RWPE2 (cell line): ENCODE results near the gene NOL9.

Experiments used
- ATAC-seq: fragments of 200-7000 bp; cut with Tn5 transposase; 3 replicates; pipeline ENCODE4 v1.9.1; 2021; ENCODE audit warnings: low read depth
- DNase-seq: peaks from one replicate; pipeline ENCODE4 v3.0.0-alpha.2; 2020; ENCODE audit warnings: low spot score
- H3K27ac ChIP-seq: fragments of 450-650 bp; 2 replicates; pipeline ENCODE4 v1.5.1; 2017; ENCODE audit warnings: mild to moderate bottlenecking; ENCODE audit not compliant: poor library complexity, severe bottlenecking
- H3K27me3 ChIP-seq: fragments of 250-450 bp; sonication (Bioruptor Pico); 2 replicates; pipeline ENCODE4 v1.5.1; 2021; ENCODE audit warnings: mild to moderate bottlenecking, moderate library complexity; ENCODE audit not compliant: insufficient read depth, poor library complexity, severe bottlenecking
- H3K36me3 ChIP-seq: fragments of 250-450 bp; sonication (Bioruptor Pico); 2 replicates; pipeline ENCODE4 v1.5.1; 2020; ENCODE audit warnings: low read depth, mild to moderate bottlenecking, moderate library complexity
- H3K4me1 ChIP-seq: fragments of 250-450 bp; sonication (Bioruptor Pico); 2 replicates; pipeline ENCODE4 v1.5.1; 2021; ENCODE audit warnings: mild to moderate bottlenecking, moderate library complexity; ENCODE audit not compliant: insufficient read depth, poor library complexity, severe bottlenecking
- H3K4me3 ChIP-seq: fragments of 250-450 bp; sonication (Bioruptor Pico); 2 replicates; pipeline ENCODE4 v1.5.1; 2021; ENCODE audit warnings: mild to moderate bottlenecking, moderate library complexity; ENCODE audit not compliant: severe bottlenecking
- H3K9me3 ChIP-seq: fragments of 250-450 bp; sonication (Bioruptor Pico); 2 replicates; pipeline ENCODE4 v1.5.1; 2021; ENCODE audit warnings: mild to moderate bottlenecking, moderate library complexity; ENCODE audit not compliant: severe bottlenecking
- CTCF ChIP-seq: fragments of 450-650 bp; IDR thresholded peaks from one replicate; pipeline ENCODE4 v1.5.1; 2017; ENCODE audit warnings: mild to moderate bottlenecking, moderate library complexity; ENCODE audit not compliant: poor library complexity, severe bottlenecking

Gene NOL9

GRCh38 chr1:6501279-6501813, 53.0 kb downstream of the NOL9 start:
- H3K36me3 ChIP-seq, result no peaks in the 10 kb centered on the region
- ATAC-seq (no peak), DNase-seq (no peak)
- no peak overlapping the region for H3K27ac ChIP-seq
- no peak overlapping the region for H3K4me3 ChIP-seq
- no peaks in the 10 kb centered on the region for H3K4me1 ChIP-seq
- TF ChIP-seq CTCF, result no peak
- no peaks in the 10 kb centered on the region for H3K9me3 ChIP-seq
- no peaks in the 10 kb centered on the region for H3K27me3 ChIP-seq

- Histone ChIP-seq H3K4me3 (no peak overlapping the region), H3K27me3 (no peaks in the 10 kb centered on the region), H3K27ac (no peak overlapping the region), H3K36me3 (no peaks in the 10 kb centered on the region), H3K4me1 (no peaks in the 10 kb centered on the region), H3K9me3 (no peaks in the 10 kb centered on the region)
- TF ChIP-seq CTCF, result no peak
- DNase-seq (no peak), ATAC-seq (no peak)
Measured at GRCh38 chr1:6500544-6501278, 53.6 kb downstream of the NOL9 start.

GRCh38 chr1:6499296-6499695, 55.0 kb downstream of the NOL9 start:
- H3K27me3 ChIP-seq, result no peaks in the 10 kb centered on the region
- H3K4me3 ChIP-seq, result no peak overlapping the region
- no peak overlapping the region for H3K27ac ChIP-seq
- H3K4me1 ChIP-seq, result no peaks in the 10 kb centered on the region
- no peak for TF ChIP-seq CTCF
- no peaks in the 10 kb centered on the region for H3K9me3 ChIP-seq
- H3K36me3 ChIP-seq, result no peaks in the 10 kb centered on the region
- no peak for ATAC-seq
- no peak for DNase-seq

DNA sequence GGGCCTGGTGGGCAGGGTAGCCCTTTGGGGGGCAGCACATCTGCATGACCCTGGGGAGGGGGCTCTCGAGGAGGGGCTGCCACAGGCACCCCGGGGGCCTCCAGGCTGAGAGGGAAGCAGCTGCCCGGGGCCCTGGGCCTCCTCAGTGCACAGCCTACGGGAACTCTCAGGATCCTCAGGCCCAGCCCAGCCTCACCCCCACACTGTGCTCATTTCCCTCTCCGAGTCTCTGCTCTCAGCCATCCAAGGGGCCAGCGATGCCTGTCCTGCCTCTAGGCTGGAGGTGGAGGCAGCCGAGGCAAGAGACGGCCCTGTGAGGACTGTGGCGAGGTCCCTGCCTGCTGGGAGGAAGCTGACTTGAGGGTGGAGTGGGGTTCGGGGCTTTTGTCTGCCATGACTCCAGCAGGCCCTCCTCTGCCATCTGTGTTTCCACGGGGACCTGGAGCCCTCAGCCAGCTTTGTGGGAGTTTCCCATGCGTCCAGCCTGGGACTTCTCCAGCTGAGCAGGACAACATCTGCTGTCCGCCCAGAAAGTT, 55.7 kb downstream of the NOL9 start:
- no peak for TF ChIP-seq CTCF
- no peaks in the 10 kb centered on the region for H3K9me3 ChIP-seq
- no peaks in the 10 kb centered on the region for H3K4me1 ChIP-seq
- H3K27ac ChIP-seq, result no peak overlapping the region
- H3K36me3 ChIP-seq, result no peaks in the 10 kb centered on the region
- ATAC-seq, result no peak
- H3K27me3 ChIP-seq, result no peaks in the 10 kb centered on the region
- H3K4me3 ChIP-seq, result no peak overlapping the region
- DNase-seq, result no peak
